Erythroblast (primary cell): Measurements from ENCODE around the gene VPS37B.
A peak's percentile ranks its signal among the peaks of the same experiment; 100 is the strongest.

Experiments
- DNase-seq, 2 experiments: peaks; one replicate each; lab custom pipeline; 2025; lab: John Stamatoyannopoulos, UW
- GATA1 ChIP-seq: IDR thresholded peaks from 2 replicates; pipeline ENCODE4 v1.6.1; 2011; ENCODE audit warnings: low read depth, mild to moderate bottlenecking, control low read depth, low read length, moderate library complexity
- POLR2A ChIP-seq: IDR thresholded peaks from 2 replicates; pipeline ENCODE4 v1.6.1; 2011; ENCODE audit warnings: mild to moderate bottlenecking, low read length

Gene VPS37B

DNA sequence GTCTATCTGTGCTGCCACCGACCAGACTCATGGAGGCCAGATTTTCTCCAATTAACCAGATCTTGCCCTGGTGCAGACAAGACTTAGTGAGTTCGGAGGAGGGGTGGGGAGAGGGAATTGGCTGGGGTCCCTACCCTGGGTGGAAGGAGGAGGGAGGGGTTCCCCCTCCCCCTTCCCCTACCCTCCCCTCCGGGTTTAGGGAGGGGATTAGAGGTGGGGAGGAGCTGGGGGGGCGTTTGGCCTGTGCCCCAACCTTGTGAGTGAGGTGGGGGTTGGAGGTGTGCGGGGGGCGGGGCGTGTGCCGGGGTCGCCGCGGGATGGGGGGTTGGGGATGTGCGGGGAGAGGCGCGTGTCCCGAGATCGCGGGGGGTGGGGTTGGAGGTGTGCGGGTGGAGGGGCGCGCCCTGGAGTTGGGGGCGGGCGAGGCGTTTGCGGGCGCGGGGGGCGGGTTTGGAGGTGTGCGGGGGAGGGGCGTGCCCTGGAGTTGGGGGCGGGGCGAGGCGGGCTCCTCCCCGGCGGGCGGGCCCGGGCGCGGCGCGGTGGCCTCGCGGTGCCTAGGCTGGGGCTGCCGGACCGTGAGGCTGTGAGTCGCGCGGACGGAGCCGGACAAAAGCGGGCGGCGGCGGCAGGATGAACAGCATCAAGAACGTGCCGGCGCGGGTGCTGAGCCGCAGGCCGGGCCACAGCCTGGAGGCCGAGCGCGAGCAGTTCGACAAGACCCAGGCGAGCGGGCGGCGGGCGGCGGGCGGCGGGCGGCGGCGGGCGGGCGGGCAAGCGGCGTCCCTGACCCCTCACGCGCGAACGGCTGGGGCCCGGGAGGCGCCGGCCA is 60.8 kb downstream of the VPS37B start, which contains the start of gene HIP1R:
HIP1R (plus strand) TSS at position 537 of the 829 bp plus-strand sequence; CDS start at position 631, 94 bp downstream.
- no peak for TF ChIP-seq POLR2A
- peak; percentile 54 to 72 for DNase-seq

DNA sequence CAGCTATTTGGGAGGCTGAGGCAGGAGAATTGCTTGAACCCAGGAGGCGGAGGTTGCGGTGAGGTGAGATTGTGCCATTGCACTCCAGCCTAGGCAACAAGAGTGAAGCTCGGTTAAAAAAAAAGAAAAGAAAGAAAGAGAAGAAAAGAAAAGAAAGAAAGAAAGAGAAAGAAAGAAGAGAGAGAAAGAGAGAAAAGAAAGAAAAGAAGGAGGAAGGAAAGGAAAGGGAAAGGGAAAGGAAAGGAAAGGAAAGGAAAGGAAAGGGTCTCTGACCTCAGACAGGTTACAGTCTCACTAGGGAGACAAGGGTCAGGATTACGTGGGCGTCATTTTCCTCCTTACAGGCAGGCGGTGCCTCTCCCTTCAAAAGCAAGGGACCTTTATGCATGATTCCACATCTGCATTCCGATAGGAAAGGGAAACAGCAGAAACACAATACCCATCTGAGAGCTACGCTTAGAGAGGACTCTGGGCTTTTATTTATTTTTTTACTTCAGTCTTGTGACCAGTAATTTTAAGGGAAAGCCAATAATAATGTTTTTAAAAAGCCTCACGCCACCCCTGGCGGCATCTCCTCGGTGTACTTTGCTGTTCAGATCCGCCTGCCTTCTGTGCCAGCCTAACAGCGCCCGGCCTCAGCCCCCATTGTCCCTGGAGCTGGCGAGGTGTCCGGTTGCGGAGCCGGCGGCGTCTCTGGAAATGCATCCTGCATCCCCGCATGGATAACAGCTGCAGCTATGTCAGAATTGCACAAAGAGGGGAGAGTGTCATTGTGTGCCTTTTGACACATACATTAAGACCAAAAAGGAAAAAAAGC is 61.6 kb downstream of the VPS37B start:
- DNase-seq = peak; percentile 32 to 35
- TF ChIP-seq GATA1 (no peak), POLR2A (no peak)

DNA sequence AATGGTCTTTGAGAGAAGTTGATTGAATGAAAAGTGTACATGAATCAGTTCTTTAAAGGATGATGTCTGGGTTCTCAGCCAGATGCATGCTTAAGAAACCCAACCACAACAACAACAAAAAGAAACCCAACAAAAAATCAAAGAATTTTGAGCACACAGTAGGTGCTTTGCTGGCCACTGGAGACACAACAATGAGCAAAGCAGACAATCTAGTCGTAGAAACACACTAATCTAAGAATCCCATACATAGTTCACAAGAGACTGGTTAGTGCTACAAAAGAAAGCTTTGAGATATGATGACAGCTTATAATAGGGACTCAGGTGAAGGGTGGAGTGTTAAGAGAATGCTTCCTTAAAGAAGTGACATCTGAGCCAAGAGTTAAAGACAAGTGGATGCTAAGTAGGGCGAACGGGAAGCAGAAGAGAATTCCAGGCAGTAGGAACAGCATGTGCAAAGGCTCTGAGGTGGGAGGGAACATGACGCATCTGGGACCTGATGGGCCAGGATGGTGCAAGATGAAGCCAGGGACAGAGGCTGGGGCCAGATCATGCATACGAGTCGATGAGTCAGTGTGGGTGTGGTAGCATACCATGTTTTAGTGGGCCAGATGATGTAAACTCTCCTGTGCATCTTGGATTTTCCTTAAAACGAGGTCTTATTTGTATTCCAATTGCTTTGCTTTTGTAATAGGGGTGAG is 65.3 kb downstream of the VPS37B start:
- peak; percentile 34 to 80 for DNase-seq
- TF ChIP-seq POLR2A (no peak), GATA1 (no peak)

DNA sequence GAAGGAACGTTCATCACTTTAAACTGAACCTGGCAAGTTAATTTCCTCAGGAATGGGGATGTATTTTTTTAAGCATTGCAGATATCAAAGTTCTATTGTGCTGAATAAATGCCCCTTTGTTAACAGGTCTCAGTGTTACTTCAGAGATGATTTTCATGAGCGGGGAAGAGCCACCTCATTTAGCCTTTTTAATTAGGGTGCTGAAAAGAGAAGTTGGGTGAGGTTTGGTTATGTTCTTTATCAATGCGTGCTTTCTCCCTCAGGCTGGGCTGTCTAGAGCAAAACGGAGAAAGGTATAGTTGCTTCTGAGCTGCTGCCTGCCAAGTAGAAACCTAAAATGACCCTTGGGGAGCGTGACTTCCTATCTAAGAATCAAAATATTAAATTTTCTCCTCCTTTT is 68.7 kb downstream of the VPS37B start:
- DNase-seq = no peak
- TF ChIP-seq GATA1 (no peak), POLR2A (no peak)

DNA sequence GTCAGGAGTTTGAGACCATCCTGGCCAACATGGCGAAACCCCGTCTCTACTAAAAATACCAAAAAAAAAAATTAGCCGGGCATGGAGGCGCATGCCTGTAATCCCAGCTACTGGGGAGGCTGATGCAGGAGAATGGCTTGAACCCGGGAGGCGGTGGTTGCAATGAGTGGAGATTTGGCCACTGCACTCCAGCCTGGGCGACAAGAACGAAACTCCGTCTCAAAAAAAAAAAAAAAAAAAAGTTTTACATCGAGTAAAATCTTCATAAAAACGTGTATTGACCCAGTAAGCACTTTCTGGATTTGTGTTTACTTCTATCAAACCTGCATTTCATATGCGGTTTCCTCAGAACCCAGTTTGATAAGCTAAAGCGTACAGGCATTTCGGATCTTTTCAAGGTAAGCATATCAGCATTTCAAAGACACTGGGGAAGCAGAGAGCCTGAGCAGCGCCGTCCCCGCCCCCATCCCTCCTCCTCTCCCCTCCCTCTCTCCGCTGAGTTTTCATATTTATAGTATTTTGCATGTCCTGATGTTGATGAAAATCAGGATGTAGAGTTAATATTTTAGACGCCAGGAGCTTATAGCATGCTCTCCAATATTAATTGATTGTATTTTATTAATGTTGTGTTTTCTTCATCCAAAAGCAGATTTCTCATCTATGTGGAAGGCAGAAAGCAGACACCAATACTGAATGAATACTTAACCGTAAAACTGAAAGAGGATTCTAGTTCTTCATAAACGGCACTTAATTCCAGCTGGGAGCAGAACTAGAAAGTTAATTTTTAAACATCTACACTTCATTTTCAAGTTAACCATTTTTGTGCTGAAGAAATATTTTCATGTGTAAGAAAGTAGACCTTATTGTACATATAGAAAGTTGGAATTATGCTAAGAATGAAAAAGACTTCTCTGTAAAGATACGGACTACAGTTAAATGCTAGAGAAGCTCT is 69.9 kb downstream of the VPS37B start:
- no peak for DNase-seq
- TF ChIP-seq POLR2A = no peak
- TF ChIP-seq GATA1 = no peak

DNA sequence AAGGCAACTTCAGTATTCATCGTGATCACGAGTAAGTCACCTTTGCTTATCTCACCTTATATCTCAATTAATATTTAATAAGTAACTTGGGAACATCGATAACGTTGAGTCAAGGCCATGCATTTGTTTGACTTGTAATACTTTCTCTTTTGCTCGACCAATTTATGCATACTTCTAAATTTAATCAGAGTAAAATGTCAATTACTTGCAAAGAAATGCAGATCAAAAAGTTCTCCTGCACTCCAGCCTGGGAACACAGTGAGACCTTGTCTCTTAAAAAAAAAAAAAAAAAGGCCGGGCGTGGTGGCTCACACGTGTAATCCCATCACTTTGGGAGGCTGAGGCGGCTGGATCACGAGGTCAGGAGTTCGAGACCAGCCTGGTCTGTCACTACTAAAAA is 72.5 kb downstream of the VPS37B start:
- DNase-seq = no peak
- TF ChIP-seq GATA1 (no peak), POLR2A (no peak)

DNA sequence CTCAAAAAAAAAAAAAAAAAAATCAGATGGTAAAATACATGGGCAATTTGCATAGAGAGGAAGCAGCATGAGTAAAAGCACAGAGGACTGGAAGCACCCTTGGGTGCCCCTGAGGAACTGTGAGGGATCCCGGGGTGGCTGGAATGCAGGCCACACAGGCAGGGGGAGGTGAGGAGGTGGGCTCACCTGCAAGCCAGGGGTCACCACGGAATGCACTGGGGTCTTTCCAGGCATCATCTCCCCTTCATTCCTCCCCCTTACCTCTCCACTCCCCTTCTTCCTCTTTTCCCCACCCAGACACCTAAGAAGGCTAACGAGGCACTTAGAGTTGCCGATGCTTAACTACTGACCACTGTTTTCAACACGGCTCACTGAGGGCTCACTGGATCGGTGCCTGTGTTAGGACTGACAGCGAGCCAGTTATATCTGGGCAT is 75.1 kb downstream of the VPS37B start:
- TF ChIP-seq POLR2A (no peak), GATA1 (no peak)
- DNase-seq = no peak

DNA sequence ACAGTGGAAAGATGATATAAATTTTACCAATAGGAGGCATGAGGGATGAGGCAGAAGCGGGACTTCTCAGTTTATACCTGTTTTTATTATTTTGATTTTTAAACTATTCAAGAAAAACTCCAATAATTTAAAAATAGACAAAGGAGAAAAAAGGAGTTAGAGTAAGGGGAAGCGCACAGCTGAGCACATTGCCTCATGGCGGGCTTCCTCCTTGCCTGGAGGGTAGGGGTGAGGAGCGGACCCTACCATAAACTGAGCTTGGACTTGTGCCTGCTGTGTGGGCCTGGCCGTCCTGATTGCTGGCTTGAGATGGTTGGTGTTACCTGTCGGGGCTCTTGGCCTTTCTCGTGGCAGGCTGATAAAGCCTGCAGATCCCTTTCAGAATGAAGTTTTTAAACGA is 75.8 kb downstream of the VPS37B start:
- TF ChIP-seq POLR2A = no peak
- no peak for TF ChIP-seq GATA1
- no peak for DNase-seq

DNA sequence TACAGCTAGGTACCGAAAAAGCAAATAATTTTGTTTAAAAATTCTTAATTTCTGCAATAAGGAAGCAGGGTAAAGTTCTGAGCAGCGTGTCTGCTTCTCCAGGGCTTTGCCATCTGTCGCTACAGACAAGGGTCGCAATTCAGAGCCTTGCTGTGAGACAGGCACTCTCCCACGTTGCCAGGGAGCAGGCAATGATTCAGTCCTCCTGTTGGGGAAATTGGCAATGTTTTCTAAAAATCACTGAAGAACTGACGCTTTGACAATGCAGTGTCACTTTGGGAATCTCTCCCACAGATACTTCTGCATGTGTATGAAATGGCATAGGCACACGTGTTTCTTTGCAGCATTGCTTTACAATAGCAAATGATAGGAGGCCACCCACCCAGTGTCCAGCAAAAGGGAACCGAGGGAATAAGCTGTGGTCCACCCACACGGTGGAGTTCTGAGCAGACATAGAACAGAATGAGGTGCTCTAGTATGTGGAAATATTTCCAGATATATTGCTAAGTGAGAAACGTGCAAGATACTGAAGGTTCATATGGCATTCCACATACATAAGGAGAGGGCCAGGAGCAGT is 76.6 kb downstream of the VPS37B start:
- DNase-seq = no peak
- TF ChIP-seq POLR2A (no peak), GATA1 (no peak)
